C4-2B (cell line): Measurements from ENCODE around the gene MRRF.

Experiments
- ZFX ChIP-seq: fragments of 450-650 bp; IDR thresholded peaks from 2 replicates; pipeline ENCODE4 v1.6.1; 2017
- TF ChIP-seq, protein P1 (sequence below): fragments of 450-650 bp; conservative IDR thresholded peaks from 2 replicates; pipeline ENCODE4 v1.5.1; 2017; ENCODE audit warnings: mild to moderate bottlenecking

DNA sequence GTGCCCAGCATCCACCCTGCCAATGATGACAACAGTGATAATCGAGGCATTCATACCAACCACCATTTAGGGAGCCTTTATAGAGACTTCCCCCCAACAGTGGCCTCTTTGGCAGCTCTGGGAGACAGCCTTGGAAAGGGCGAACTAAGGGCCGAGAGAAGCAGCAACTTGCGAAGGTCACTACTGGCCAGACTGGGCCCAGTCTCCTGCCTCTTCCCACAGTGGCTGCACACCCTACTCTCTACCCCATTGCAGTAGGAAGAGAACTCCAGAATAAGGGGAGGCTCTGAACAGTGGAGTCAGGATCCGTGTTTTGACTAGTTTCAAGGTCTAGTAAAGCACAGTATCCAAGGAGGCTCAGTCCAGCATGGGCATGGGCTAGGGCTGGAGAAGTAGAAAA, 41.2 kb upstream of the MRRF start:
- TF ChIP-seq, protein P1, sequence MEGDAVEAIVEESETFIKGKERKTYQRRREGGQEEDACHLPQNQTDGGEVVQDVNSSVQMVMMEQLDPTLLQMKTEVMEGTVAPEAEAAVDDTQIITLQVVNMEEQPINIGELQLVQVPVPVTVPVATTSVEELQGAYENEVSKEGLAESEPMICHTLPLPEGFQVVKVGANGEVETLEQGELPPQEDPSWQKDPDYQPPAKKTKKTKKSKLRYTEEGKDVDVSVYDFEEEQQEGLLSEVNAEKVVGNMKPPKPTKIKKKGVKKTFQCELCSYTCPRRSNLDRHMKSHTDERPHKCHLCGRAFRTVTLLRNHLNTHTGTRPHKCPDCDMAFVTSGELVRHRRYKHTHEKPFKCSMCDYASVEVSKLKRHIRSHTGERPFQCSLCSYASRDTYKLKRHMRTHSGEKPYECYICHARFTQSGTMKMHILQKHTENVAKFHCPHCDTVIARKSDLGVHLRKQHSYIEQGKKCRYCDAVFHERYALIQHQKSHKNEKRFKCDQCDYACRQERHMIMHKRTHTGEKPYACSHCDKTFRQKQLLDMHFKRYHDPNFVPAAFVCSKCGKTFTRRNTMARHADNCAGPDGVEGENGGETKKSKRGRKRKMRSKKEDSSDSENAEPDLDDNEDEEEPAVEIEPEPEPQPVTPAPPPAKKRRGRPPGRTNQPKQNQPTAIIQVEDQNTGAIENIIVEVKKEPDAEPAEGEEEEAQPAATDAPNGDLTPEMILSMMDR = no peak
- TF ChIP-seq ZFX = no peak
